KMS-11 (cell line): ENCODE measurements around the gene ZBTB45.
A peak's percentile ranks its signal among the peaks of the same experiment; 100 is the strongest.

Source experiments
- H2AFZ ChIP-seq: fragments of 200-600 bp; sonication (generic); 2 replicates; pipeline ENCODE4 v1.6.1; 2016; ENCODE audit warnings: antibody characterized with exemption, mixed run types, low read depth
- H3K27ac ChIP-seq: fragments of 200-600 bp; sonication (generic); 2 replicates; pipeline ENCODE4 v1.6.1; 2016; ENCODE audit warnings: mild to moderate bottlenecking, mixed run types
- H3K27me3 ChIP-seq: fragments of 200-600 bp; sonication (generic); 2 replicates; pipeline ENCODE4 v1.6.1; 2017; ENCODE audit warnings: mild to moderate bottlenecking, low read depth, mixed run types, moderate library complexity; ENCODE audit not compliant: insufficient read depth
- H3K36me3 ChIP-seq: fragments of 200-600 bp; sonication (generic); 2 replicates; pipeline ENCODE4 v1.6.1; 2017; ENCODE audit warnings: mild to moderate bottlenecking, mixed run types; ENCODE audit not compliant: insufficient read depth
- H3K4me1 ChIP-seq: fragments of 200-600 bp; sonication (generic); 2 replicates; pipeline ENCODE4 v1.6.1; 2016; ENCODE audit warnings: mild to moderate bottlenecking, low read depth, mixed run types; ENCODE audit not compliant: poor library complexity, severe bottlenecking
- H3K4me2 ChIP-seq: fragments of 200-600 bp; sonication (generic); 2 replicates; pipeline ENCODE4 v1.7.0; 2016; ENCODE audit warnings: mild to moderate bottlenecking, mixed run types
- H3K4me3 ChIP-seq: fragments of 200-600 bp; sonication (generic); IDR thresholded peaks from 2 replicates; pipeline ENCODE4 v1.6.1; 2017; ENCODE audit warnings: low read depth, low read length, mixed read lengths; ENCODE audit not compliant: insufficient read depth
- H3K79me2 ChIP-seq: fragments of 200-600 bp; sonication (generic); 2 replicates; pipeline ENCODE4 v1.6.1; 2016; ENCODE audit warnings: low read depth, mixed run types; ENCODE audit not compliant: insufficient read depth
- H3K9ac ChIP-seq: fragments of 200-600 bp; sonication (generic); 2 replicates; pipeline ENCODE4 v1.6.1; 2016; ENCODE audit warnings: mild to moderate bottlenecking, mixed run types
- H4K20me1 ChIP-seq: fragments of 200-600 bp; sonication (generic); 2 replicates; pipeline ENCODE4 v1.6.1; 2016; ENCODE audit warnings: mild to moderate bottlenecking, mixed run types; ENCODE audit not compliant: insufficient read depth
- TF ChIP-seq, protein P1 (sequence below): fragments of 200-600 bp; sonication (generic); conservative IDR thresholded peaks from 2 replicates; pipeline ENCODE4 v1.6.1; 2017; ENCODE audit warnings: low read depth, mild to moderate bottlenecking, antibody characterized with exemption, low read length, moderate library complexity, mixed read lengths

The ZBTB45 gene

DNA sequence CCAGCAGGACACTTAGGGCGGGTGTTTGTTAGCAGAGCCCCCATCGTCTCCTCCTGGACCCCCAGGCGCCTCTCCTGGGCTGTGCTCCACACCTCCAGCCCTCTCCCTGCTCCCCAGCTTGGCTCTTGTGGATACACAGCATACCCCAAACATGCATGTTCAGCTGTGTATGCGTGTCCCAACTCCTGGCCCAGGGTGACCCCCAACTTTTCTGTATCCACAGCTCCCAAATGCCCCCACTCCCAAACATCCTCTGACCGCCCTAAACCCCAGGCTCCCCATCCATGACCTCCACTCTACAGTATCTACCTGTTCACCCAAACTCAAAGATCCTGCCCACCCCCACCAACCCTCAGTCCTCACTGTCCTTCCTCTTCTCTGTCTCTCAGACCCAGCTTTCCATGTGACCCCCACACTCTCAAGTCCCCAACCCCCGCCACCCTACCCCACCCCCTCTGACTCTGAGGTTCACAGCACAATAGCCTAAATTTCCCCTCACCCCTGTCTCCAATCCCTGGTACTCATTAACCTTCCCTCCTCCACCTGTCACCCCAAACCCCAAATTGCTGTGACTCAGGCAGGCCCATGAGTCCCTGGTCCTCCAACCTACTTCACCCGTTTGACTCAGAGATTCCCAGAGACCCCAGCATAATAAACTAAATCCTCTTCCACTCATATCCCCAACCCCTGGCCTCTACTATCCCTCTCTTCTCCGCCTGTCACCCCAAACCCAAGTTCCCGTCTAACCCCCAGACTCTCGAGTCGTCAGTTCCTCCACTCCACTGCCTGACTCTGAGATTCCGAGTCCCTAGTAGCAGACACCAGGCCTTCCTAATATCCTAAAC, 37.8 kb upstream of the ZBTB45 start:
- Histone ChIP-seq H2AFZ (peak overlapping the region; percentile 1; the same call in 1 of the 2 replicates), H3K27ac (peak overlapping the region; percentile 98), H3K4me1 (peaks cover 45% of the 10 kb centered on the region), H3K79me2 (peaks cover 29% of the 10 kb centered on the region), H4K20me1 (no peaks in the 10 kb centered on the region), H3K36me3 (no peaks in the 10 kb centered on the region), H3K9ac (peak overlapping the region; percentile 94), H3K4me2 (peak overlapping the region; percentile 42), H3K4me3 (no peak overlapping the region), H3K27me3 (no peaks in the 10 kb centered on the region)
- TF ChIP-seq, protein P1, sequence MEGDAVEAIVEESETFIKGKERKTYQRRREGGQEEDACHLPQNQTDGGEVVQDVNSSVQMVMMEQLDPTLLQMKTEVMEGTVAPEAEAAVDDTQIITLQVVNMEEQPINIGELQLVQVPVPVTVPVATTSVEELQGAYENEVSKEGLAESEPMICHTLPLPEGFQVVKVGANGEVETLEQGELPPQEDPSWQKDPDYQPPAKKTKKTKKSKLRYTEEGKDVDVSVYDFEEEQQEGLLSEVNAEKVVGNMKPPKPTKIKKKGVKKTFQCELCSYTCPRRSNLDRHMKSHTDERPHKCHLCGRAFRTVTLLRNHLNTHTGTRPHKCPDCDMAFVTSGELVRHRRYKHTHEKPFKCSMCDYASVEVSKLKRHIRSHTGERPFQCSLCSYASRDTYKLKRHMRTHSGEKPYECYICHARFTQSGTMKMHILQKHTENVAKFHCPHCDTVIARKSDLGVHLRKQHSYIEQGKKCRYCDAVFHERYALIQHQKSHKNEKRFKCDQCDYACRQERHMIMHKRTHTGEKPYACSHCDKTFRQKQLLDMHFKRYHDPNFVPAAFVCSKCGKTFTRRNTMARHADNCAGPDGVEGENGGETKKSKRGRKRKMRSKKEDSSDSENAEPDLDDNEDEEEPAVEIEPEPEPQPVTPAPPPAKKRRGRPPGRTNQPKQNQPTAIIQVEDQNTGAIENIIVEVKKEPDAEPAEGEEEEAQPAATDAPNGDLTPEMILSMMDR, result no peak

DNA sequence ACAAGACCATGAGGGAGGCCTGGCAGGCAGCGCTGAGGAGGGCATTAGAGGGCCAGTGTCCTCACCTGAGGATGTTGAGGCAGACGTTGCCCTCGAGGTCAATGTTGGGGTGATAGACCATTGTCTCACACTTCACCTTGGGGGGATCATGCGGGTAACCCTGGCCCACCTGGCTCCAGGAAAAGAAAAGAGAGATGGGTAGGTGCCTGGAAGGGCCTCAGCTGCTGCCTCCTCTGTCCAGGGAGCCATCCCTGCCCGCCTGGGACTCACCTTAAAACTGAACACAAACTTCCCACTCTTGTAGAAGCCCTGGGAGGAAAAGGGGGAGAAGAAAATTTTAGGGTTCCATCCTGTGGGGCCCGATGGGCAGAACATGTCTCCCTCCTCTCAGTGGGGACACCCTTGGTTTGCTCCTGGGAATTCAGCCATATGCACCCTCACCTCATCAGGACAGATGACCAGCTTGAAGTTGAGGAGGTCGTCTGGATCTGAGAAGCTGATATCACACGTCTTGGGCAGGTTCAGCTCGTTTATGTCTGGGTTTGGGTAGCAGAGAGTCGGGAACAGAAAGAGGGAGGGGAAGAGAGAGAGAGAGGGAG, 37.1 kb upstream of the ZBTB45 start:
- Histone ChIP-seq H3K27ac (no peak overlapping the region; the same call in 1 of the 2 replicates), H3K36me3 (no peaks in the 10 kb centered on the region), H4K20me1 (no peaks in the 10 kb centered on the region), H3K79me2 (peaks cover 29% of the 10 kb centered on the region), H3K4me2 (peak overlapping the region; percentile 42), H3K4me1 (peaks cover 45% of the 10 kb centered on the region), H2AFZ (no peak overlapping the region), H3K9ac (peak overlapping the region; percentile 94; the same call in 1 of the 2 replicates), H3K27me3 (no peaks in the 10 kb centered on the region), H3K4me3 (no peak overlapping the region)
- TF ChIP-seq, protein P1, result no peak

DNA sequence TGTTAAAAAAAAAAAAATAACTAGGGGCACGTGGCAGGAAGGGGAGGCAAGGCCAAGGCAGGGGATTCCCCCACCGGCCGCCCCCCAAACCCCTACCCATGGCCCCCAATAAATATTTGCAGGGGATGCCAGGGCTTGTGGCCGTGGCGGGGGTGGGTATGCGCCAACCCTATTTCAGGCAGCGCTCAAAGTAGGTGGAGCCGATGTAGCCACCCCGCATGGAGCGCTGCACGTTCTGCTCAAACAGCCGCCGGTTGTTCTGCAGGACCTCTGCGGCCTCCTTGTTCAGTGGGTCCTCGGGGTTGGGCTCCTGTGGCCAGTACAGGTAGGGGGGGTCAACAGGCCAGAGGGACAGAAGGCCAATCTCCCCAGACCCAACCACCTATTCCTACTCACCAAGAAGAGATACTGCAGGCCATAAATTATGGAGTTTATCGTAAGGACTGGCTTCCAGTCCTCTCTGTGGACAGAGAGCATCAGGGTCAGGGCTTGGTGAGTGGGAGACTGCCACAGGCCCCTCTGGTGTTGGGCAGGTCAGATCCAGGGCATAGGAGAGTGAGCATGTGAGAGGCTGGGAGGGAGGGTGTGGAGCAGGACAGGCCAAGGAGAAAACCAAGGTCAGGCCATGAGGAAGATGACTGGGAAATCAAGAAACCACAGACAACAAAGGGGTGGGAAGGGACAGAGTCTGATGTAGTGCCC, 36.5 kb upstream of the ZBTB45 start:
- Histone ChIP-seq H3K4me2 (peak overlapping the region; percentile 64; the same call in 1 of the 2 replicates), H3K36me3 (peaks cover 6% of the 10 kb centered on the region; the same call in 1 of the 2 replicates), H3K27me3 (no peaks in the 10 kb centered on the region), H3K27ac (no peak overlapping the region; the same call in 1 of the 2 replicates), H2AFZ (no peak overlapping the region), H4K20me1 (no peaks in the 10 kb centered on the region), H3K4me3 (no peak overlapping the region), H3K4me1 (peaks cover 45% of the 10 kb centered on the region), H3K9ac (no peak overlapping the region), H3K79me2 (peaks cover 29% of the 10 kb centered on the region)
- TF ChIP-seq, protein P1, result no peak

DNA sequence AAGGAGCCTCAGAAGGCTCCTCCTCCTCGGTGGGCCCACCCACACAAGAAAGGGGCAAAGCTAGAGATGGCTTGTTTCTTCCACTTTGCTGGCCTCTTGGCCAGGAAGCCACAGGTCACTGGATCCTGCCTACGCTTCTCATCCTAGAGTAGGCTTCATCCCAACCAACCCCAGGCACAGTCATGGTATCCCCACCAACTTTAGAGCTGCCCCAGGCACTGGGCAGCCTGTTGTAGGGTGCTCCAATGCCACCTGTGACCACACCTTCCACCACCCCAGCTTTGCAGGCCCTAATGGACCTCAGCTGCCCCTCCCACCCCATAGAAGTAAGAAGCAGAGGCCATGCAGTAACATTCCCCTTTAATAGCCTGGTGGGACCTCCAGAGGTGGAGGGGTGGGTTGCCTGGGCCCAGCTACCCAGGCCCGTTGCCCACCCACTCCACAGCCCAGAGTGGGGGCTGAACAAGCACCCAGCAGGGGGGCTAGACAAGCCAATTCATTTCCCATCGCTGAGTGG, 35.8 kb upstream of the ZBTB45 start:
- Histone ChIP-seq H3K4me1 (peaks cover 43% of the 10 kb centered on the region), H3K36me3 (peaks cover 10% of the 10 kb centered on the region; the same call in 1 of the 2 replicates), H3K27ac (peak overlapping the region; percentile 61), H3K79me2 (peaks cover 29% of the 10 kb centered on the region), H3K4me3 (no peak overlapping the region), H3K4me2 (peak overlapping the region; percentile 64), H4K20me1 (no peaks in the 10 kb centered on the region; the same call in 1 of the 2 replicates), H3K9ac (peak overlapping the region; percentile 57; the same call in 1 of the 2 replicates), H2AFZ (no peak overlapping the region; the same call in 1 of the 2 replicates), H3K27me3 (no peaks in the 10 kb centered on the region)
- TF ChIP-seq, protein P1, result no peak
